Measurements from ENCODE around the gene COTL1.
"Not testable (repeated sequence)": the region's sequence is repeated elsewhere in the genome, so short reads cannot be mapped to it uniquely, and the experiment has no call there.

COTL1 gene

GRCh38 chr16:84520725-84521496 is 97.0 kb downstream of the COTL1 start:
- H3K36me3 ChIP-seq (ENCODE audit: control insufficient read depth, insufficient read depth, low read length) = no peaks in the 10 kb centered on the region
- no peaks in the 10 kb centered on the region for H3K27me3 ChIP-seq (ENCODE audit: control insufficient read depth, insufficient read depth, low read length)
- H3K4me1 ChIP-seq (ENCODE audit: control insufficient read depth, insufficient read depth, low read length) = no peaks in the 10 kb centered on the region
- H3K27ac ChIP-seq (ENCODE audit: low read depth, low read length) = no peak overlapping the region
- no peak overlapping the region for H3K4me3 ChIP-seq (ENCODE audit: low read length)
- H3K9ac ChIP-seq (ENCODE audit: low read length) = no peak overlapping the region

GRCh38 chr16:84519855-84520254 is 98.0 kb downstream of the COTL1 start:
- Histone ChIP-seq H3K4me1 (ENCODE audit: control insufficient read depth, insufficient read depth, low read length) (no peaks in the 10 kb centered on the region), H3K27ac (ENCODE audit: low read depth, low read length) (no peak overlapping the region), H3K36me3 (ENCODE audit: control insufficient read depth, insufficient read depth, low read length) (no peaks in the 10 kb centered on the region), H3K27me3 (ENCODE audit: control insufficient read depth, insufficient read depth, low read length) (no peaks in the 10 kb centered on the region), H3K4me3 (ENCODE audit: low read length) (no peak overlapping the region), H3K9ac (ENCODE audit: low read length) (no peak overlapping the region)

GRCh38 chr16:84518804-84519341 is 99.0 kb downstream of the COTL1 start:
- H3K27ac ChIP-seq (ENCODE audit: low read depth, low read length) = no peak overlapping the region
- no peaks in the 10 kb centered on the region for H3K36me3 ChIP-seq (ENCODE audit: control insufficient read depth, insufficient read depth, low read length)
- no peak overlapping the region for H3K4me3 ChIP-seq (ENCODE audit: low read length)
- no peaks in the 10 kb centered on the region for H3K27me3 ChIP-seq (ENCODE audit: control insufficient read depth, insufficient read depth, low read length)
- no peak overlapping the region for H3K9ac ChIP-seq (ENCODE audit: low read length)
- H3K4me1 ChIP-seq (ENCODE audit: control insufficient read depth, insufficient read depth, low read length) = no peaks in the 10 kb centered on the region

- H3K27me3 ChIP-seq (ENCODE audit: control insufficient read depth, insufficient read depth, low read length); H3K36me3 ChIP-seq (ENCODE audit: control insufficient read depth, insufficient read depth, low read length); H3K4me3 ChIP-seq (ENCODE audit: low read length); H3K9ac ChIP-seq (ENCODE audit: low read length); H3K4me1 ChIP-seq (ENCODE audit: control insufficient read depth, insufficient read depth, low read length); H3K27ac ChIP-seq (ENCODE audit: low read depth, low read length): not testable (repeated sequence)
Measured at GRCh38 chr16:84518220-84518619, 99.7 kb downstream of the COTL1 start.

GRCh38 chr16:84517366-84517765 is 100.5 kb downstream of the COTL1 start:
- no peaks in the 10 kb centered on the region for H3K36me3 ChIP-seq (ENCODE audit: control insufficient read depth, insufficient read depth, low read length)
- H3K4me3 ChIP-seq (ENCODE audit: low read length) = no peak overlapping the region
- no peak overlapping the region for H3K27ac ChIP-seq (ENCODE audit: low read depth, low read length)
- H3K9ac ChIP-seq (ENCODE audit: low read length) = no peak overlapping the region
- no peaks in the 10 kb centered on the region for H3K4me1 ChIP-seq (ENCODE audit: control insufficient read depth, insufficient read depth, low read length)
- no peaks in the 10 kb centered on the region for H3K27me3 ChIP-seq (ENCODE audit: control insufficient read depth, insufficient read depth, low read length)

All from rectal smooth muscle tissue (tissue), 1 donor.